HEK293 (cell line): ENCODE data around the gene ANKRD16.
"Not testable (repeated sequence)": the region's sequence is repeated elsewhere in the genome, so short reads cannot be mapped to it uniquely, and the experiment has no call there.

Source experiments
- CTCF ChIA-PET: fragments of 350-600 bp; formaldehyde crosslinking; extraction: SDS; loops from one replicate; lab custom pipeline; 2021; ENCODE audit warnings: antibody characterized with exemption; lab: Yijun Ruan, JAX
- POLR2A ChIA-PET: fragments of 300-600 bp; formaldehyde crosslinking; extraction: SDS; loops from one replicate; lab custom pipeline; 2020; ENCODE audit warnings: antibody characterized with exemption, inconsistent platforms; lab: Yijun Ruan, JAX
- H3K27ac ChIP-seq: fragments of 200-500 bp; sonication (Bioruptor generic); 2 replicates; pipeline ENCODE4 v1.5.1; 2014; ENCODE audit warnings: low read depth, low read length, control low read depth, inconsistent platforms; ENCODE audit errors: extremely low read depth
- H3K36me3 ChIP-seq, 2 experiments: fragments of 200-500 bp in 1 of 2; sonication (Bioruptor generic) in 1 of 2; 1 replicate in 1 of 2; 2 replicates in 1 of 2; pipeline ENCODE4 v1.5.1; 2014 to 2017; ENCODE audit warnings: inconsistent platforms in 2 of 2, low read length in 2 of 2; ENCODE audit not compliant: control insufficient read depth in 2 of 2, insufficient read depth in 1 of 2
- H3K4me1 ChIP-seq: fragments of 200-500 bp; sonication (Bioruptor generic); 2 replicates; pipeline ENCODE4 v1.5.1; 2014; ENCODE audit warnings: mild to moderate bottlenecking, low read length, inconsistent platforms; ENCODE audit not compliant: control insufficient read depth, insufficient read depth
- H3K4me3 ChIP-seq: 2 replicates; pipeline ENCODE4 v1.5.1; 2011; ENCODE audit warnings: low read depth, mild to moderate bottlenecking, control low read depth, low read length, moderate library complexity
- H3K9me3 ChIP-seq: fragments of 200-500 bp; sonication (Bioruptor generic); 2 replicates; pipeline ENCODE4 v1.5.1; 2014; ENCODE audit warnings: low read depth, low read length, inconsistent platforms; ENCODE audit not compliant: control insufficient read depth, insufficient read depth
- EGR2 ChIP-seq: fragments of 450-650 bp; formaldehyde crosslinking; IDR thresholded peaks from 2 replicates; pipeline ENCODE4 v1.5.1; 2016; ENCODE audit warnings: low read depth, missing biosample characterization, missing genetic modification characterization
- FEZF1 ChIP-seq: fragments of 450-650 bp; formaldehyde crosslinking; IDR thresholded peaks from 2 replicates; pipeline ENCODE4 v1.5.1; 2016; ENCODE audit warnings: missing biosample characterization, missing genetic modification characterization
- KLF1 ChIP-seq: fragments of 450-650 bp; formaldehyde crosslinking; IDR thresholded peaks from 2 replicates; pipeline ENCODE4 v1.5.1; 2016; ENCODE audit warnings: missing biosample characterization, missing genetic modification characterization
- MEIS1 ChIP-seq: sonication (generic); formaldehyde crosslinking; IDR thresholded peaks from 2 replicates; pipeline ENCODE4 v1.8.1; 2022; ENCODE audit warnings: missing genetic modification reagents, mild to moderate bottlenecking, borderline replicate concordance
- SCRT2 ChIP-seq: fragments of 450-650 bp; formaldehyde crosslinking; IDR thresholded peaks from 2 replicates; pipeline ENCODE4 v1.5.1; 2016; ENCODE audit warnings: missing biosample characterization, missing genetic modification characterization
- SP3 ChIP-seq: fragments of 450-650 bp; formaldehyde crosslinking; IDR thresholded peaks from 2 replicates; pipeline ENCODE4 v1.5.1; 2016; ENCODE audit warnings: missing biosample characterization, missing genetic modification characterization
- ZFHX2 ChIP-seq: fragments of 450-650 bp; formaldehyde crosslinking; conservative IDR thresholded peaks from 2 replicates; pipeline ENCODE4 v1.5.1; 2016; ENCODE audit warnings: missing biosample characterization, missing genetic modification characterization
- ZNF10 ChIP-seq: fragments of 450-650 bp; formaldehyde crosslinking; IDR thresholded peaks from 2 replicates; pipeline ENCODE4 v1.5.1; 2017; ENCODE audit warnings: missing biosample characterization, missing genetic modification characterization
- ZNF114 ChIP-seq: fragments of 450-650 bp; formaldehyde crosslinking; IDR thresholded peaks from 2 replicates; pipeline ENCODE4 v1.5.0; 2017; ENCODE audit warnings: missing biosample characterization, missing genetic modification characterization
- ZNF248 ChIP-seq: fragments of 450-650 bp; formaldehyde crosslinking; IDR thresholded peaks from 2 replicates; pipeline ENCODE4 v1.5.1; 2017; ENCODE audit warnings: missing biosample characterization, missing genetic modification characterization
- ZNF366 ChIP-seq: fragments of 450-650 bp; formaldehyde crosslinking; conservative IDR thresholded peaks from 2 replicates; pipeline ENCODE4 v1.5.1; 2016; ENCODE audit warnings: missing biosample characterization, missing genetic modification characterization
- ZNF433 ChIP-seq: fragments of 450-650 bp; formaldehyde crosslinking; IDR thresholded peaks from 2 replicates; pipeline ENCODE4 v1.5.1; 2016; ENCODE audit warnings: missing biosample characterization, missing genetic modification characterization, low read depth
- ZNF658 ChIP-seq: fragments of 450-650 bp; formaldehyde crosslinking; IDR thresholded peaks from 2 replicates; pipeline ENCODE4; 2016; ENCODE audit warnings: missing biosample characterization, missing genetic modification characterization
- ZNF701 ChIP-seq: fragments of 450-650 bp; formaldehyde crosslinking; IDR thresholded peaks from 2 replicates; pipeline ENCODE4 v1.5.1; 2016; ENCODE audit warnings: missing biosample characterization, missing genetic modification characterization
- ZSCAN5A ChIP-seq: fragments of 450-650 bp; formaldehyde crosslinking; IDR thresholded peaks from 2 replicates; pipeline ENCODE4 v1.5.1; 2016; ENCODE audit warnings: missing biosample characterization, missing genetic modification characterization
- TF ChIP-seq, protein P1 (sequence below): fragments of 450-650 bp; formaldehyde crosslinking; IDR thresholded peaks from 2 replicates; pipeline ENCODE4 v1.5.1; 2016; ENCODE audit warnings: missing biosample characterization, missing genetic modification characterization

The ANKRD16 gene

DNA sequence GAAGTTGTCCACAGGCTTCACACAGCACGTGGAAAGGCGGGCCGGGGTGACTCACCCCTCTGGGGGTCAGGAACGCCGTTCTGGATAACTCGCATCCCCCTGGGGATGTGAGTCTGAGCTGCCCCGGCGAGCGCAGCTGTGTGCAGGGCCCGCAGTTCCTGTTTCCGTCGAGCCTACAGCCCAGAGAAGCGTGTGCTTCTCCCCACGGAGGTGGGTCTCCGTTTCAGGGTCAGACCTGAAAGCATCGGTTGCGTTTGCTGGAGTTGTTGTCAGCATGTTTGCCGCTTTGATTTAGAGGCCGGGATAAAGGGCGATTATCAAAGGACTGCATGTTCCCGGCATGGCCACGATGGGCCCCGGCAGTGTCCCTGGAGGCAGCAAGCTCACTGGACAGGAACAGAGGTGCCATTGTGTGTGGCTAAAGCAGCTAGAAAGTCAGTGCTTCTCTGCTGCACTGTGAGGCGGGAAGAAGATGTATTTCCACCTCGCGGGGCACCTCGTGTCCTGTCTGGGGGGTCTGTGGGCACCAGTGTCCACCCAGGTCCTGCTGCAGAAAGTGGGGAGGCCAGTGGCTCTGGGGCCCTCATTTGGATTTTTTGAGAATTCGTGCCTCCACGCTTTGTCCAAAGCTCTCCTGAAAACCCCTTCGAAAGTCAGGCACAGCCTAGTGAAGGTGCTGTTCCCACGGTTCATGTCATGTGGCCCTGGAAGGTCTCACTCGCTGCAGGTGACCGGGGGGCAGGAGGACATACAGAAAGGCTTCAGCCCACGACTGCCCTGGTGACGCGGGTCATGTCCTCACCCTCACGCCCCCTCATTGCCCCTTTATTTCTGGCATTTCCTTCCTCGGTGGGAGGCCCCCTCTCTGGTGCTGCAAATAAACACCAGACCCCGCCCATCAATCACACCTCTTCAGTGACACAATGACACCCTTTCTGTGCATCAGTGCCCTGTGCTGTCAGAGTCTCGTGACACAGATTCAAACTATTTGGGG is 49.1 kb downstream of the ANKRD16 start:
- no peaks in the 10 kb centered on the region for H3K4me1 ChIP-seq
- H3K27ac ChIP-seq: no peak overlapping the region
- H3K9me3 ChIP-seq: no peaks in the 10 kb centered on the region
- H3K36me3 ChIP-seq: no peaks in the 10 kb centered on the region
- ChIA-PET POLR2A (interaction anchor here (1.0 kb wide), 1 partner anchor 27 kb away, joined by 3 read pairs; the partner anchor contains the start of gene GDI2), CTCF (interaction anchor here (0.5 to 0.7 kb wide), 2 partner anchors 23 to 600 kb away, joined by 3 to 5 read pairs; no protein-coding TSS in a partner anchor)
- TF ChIP-seq ZNF248 (no peak), SP3 (no peak), MEIS1 (CRISPR knock-in tag) (no peak), ZNF114 (tag by site-specific recombination) (no peak), ZFHX2 (tag by site-specific recombination) (peak; percentile 58; the same call in 1 of the 2 replicates), EGR2 (tag by site-specific recombination) (peak; percentile 68)
- TF ChIP-seq, protein P1, sequence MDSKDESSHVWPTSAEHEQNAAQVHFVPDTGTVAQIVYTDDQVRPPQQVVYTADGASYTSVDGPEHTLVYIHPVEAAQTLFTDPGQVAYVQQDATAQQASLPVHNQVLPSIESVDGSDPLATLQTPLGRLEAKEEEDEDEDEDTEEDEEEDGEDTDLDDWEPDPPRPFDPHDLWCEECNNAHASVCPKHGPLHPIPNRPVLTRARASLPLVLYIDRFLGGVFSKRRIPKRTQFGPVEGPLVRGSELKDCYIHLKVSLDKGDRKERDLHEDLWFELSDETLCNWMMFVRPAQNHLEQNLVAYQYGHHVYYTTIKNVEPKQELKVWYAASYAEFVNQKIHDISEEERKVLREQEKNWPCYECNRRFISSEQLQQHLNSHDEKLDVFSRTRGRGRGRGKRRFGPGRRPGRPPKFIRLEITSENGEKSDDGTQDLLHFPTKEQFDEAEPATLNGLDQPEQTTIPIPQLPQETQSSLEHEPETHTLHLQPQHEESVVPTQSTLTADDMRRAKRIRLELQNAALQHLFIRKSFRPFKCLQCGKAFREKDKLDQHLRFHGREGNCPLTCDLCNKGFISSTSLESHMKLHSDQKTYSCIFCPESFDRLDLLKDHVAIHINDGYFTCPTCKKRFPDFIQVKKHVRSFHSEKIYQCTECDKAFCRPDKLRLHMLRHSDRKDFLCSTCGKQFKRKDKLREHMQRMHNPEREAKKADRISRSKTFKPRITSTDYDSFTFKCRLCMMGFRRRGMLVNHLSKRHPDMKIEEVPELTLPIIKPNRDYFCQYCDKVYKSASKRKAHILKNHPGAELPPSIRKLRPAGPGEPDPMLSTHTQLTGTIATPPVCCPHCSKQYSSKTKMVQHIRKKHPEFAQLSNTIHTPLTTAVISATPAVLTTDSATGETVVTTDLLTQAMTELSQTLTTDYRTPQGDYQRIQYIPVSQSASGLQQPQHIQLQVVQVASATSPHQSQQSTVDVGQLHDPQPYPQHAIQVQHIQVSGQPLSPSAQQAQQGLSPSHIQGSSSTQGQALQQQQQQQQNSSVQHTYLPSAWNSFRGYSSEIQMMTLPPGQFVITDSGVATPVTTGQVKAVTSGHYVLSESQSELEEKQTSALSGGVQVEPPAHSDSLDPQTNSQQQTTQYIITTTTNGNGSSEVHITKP (tag by site-specific recombination): peak; percentile 49; the same call in 1 of the 2 replicates
- no peak overlapping the region for H3K4me3 ChIP-seq

DNA sequence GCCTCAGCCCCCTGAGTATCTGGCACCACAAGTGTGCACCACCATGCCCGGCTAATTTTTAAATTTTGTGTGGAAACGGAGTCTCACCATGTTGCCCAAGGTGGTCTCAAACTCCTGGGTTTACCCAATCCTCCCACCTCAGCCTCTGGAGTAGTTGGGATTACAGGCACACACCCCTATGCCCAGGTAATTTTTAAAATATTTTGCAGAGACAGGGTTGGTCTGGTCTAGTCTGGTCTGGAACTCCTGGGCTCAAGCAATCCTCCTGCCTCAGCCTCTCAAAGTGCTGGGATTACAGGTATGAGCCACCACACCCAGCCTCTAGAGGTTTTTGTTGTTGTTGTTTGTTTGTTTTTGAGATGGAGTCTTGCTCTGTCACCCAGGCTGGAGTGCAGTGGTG is 53.5 kb downstream of the ANKRD16 start:
- POLR2A ChIA-PET, H3K27ac ChIP-seq, H3K4me1 ChIP-seq, H3K36me3 ChIP-seq, H3K4me3 ChIP-seq, CTCF ChIA-PET, H3K9me3 ChIP-seq: not testable (repeated sequence)

- TF ChIP-seq ZNF701 (tag by site-specific recombination): no peak
- Histone ChIP-seq H3K27ac (no peak overlapping the region), H3K4me1 (no peaks in the 10 kb centered on the region), H3K4me3 (no peak overlapping the region), H3K36me3 (no peaks in the 10 kb centered on the region), H3K9me3 (no peaks in the 10 kb centered on the region)
- ChIA-PET POLR2A (no interaction called here), CTCF (no interaction called here)
Observed at GRCh38 chr10:5835446-5836095, 54.1 kb downstream of the ANKRD16 start.

- Histone ChIP-seq H3K9me3 (no peaks in the 10 kb centered on the region), H3K36me3 (no peaks in the 10 kb centered on the region), H3K4me3 (no peak overlapping the region), H3K4me1 (no peaks in the 10 kb centered on the region), H3K27ac (no peak overlapping the region)
- TF ChIP-seq ZNF366 (tag by site-specific recombination) (no peak), KLF1 (tag by site-specific recombination) (no peak), ZNF433 (no peak), SCRT2 (tag by site-specific recombination) (no peak), ZSCAN5A (no peak), FEZF1 (tag by site-specific recombination) (no peak), ZNF658 (tag by site-specific recombination) (no peak), ZNF10 (tag by site-specific recombination) (no peak)
- CTCF ChIA-PET: interaction anchor here (0.7 kb wide), 1 partner anchor 11 kb away, joined by 3 read pairs; no protein-coding TSS in a partner anchor
- POLR2A ChIA-PET: no interaction called here
Observed at GRCh38 chr10:5833814-5834213, 55.9 kb downstream of the ANKRD16 start.
